WERI-Rb-1 (cell line): ENCODE results near the gene MECP2.

Experiments
- DNase-seq: peaks from one replicate; pipeline ENCODE4 v3.0.0-alpha.2; 2020
- H3K27ac ChIP-seq: fragments of 250-450 bp; sonication (Bioruptor Pico); 2 replicates; pipeline ENCODE4 v1.5.1; 2020; ENCODE audit warnings: mild to moderate bottlenecking, moderate library complexity
- H3K27me3 ChIP-seq: fragments of 250-450 bp; sonication (Bioruptor Pico); 2 replicates; pipeline ENCODE4 v1.5.1; 2021; ENCODE audit warnings: mild to moderate bottlenecking, low read depth, moderate library complexity; ENCODE audit not compliant: insufficient read depth, severe bottlenecking
- H3K36me3 ChIP-seq: fragments of 250-450 bp; sonication (Bioruptor Pico); 2 replicates; pipeline ENCODE4 v1.5.1; 2020; ENCODE audit warnings: mild to moderate bottlenecking, moderate library complexity
- H3K4me3 ChIP-seq: 2 replicates; pipeline ENCODE4 v1.5.1; 2011; ENCODE audit warnings: low read depth, mild to moderate bottlenecking, control low read depth, low read length
- H3K9me3 ChIP-seq: fragments of 250-450 bp; sonication (Bioruptor Pico); 2 replicates; pipeline ENCODE4 v1.5.1; 2021; ENCODE audit warnings: mild to moderate bottlenecking, moderate library complexity; ENCODE audit not compliant: severe bottlenecking
- TF ChIP-seq, protein P1 (sequence below): IDR thresholded peaks from 2 replicates; pipeline ENCODE4 v1.5.1; 2011; ENCODE audit warnings: low read depth, mild to moderate bottlenecking, control low read depth, inconsistent platforms, low read length

The MECP2 gene

GRCh38 chrX:154064637-154065435 lies 32.7 kb downstream of the MECP2 start:
- DNase-seq: no peak
- TF ChIP-seq, protein P1, sequence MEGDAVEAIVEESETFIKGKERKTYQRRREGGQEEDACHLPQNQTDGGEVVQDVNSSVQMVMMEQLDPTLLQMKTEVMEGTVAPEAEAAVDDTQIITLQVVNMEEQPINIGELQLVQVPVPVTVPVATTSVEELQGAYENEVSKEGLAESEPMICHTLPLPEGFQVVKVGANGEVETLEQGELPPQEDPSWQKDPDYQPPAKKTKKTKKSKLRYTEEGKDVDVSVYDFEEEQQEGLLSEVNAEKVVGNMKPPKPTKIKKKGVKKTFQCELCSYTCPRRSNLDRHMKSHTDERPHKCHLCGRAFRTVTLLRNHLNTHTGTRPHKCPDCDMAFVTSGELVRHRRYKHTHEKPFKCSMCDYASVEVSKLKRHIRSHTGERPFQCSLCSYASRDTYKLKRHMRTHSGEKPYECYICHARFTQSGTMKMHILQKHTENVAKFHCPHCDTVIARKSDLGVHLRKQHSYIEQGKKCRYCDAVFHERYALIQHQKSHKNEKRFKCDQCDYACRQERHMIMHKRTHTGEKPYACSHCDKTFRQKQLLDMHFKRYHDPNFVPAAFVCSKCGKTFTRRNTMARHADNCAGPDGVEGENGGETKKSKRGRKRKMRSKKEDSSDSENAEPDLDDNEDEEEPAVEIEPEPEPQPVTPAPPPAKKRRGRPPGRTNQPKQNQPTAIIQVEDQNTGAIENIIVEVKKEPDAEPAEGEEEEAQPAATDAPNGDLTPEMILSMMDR: no peak
- H3K9me3 ChIP-seq: no peaks in the 10 kb centered on the region
- peak overlapping the region; percentile 76; the same call in 1 of the 2 replicates for H3K27ac ChIP-seq
- no peak overlapping the region for H3K4me3 ChIP-seq
- peaks cover 9% of the 10 kb centered on the region for H3K36me3 ChIP-seq
- H3K27me3 ChIP-seq: no peaks in the 10 kb centered on the region

- H3K36me3 ChIP-seq: peaks cover 17% of the 10 kb centered on the region
- DNase-seq: peak; percentile 36
- H3K27ac ChIP-seq: peak overlapping the region; percentile 76
- TF ChIP-seq, protein P1: no peak
- H3K9me3 ChIP-seq: no peaks in the 10 kb centered on the region
- H3K27me3 ChIP-seq: no peaks in the 10 kb centered on the region
- H3K4me3 ChIP-seq: no peak overlapping the region
Measured at GRCh38 chrX:154063234-154063633, 34.3 kb downstream of the MECP2 start.

GRCh38 chrX:154061801-154062200 lies 35.7 kb downstream of the MECP2 start:
- no peak overlapping the region for H3K27ac ChIP-seq
- DNase-seq: no peak
- no peak overlapping the region for H3K4me3 ChIP-seq
- no peaks in the 10 kb centered on the region for H3K9me3 ChIP-seq
- no peaks in the 10 kb centered on the region for H3K27me3 ChIP-seq
- TF ChIP-seq, protein P1: no peak
- H3K36me3 ChIP-seq: peaks cover 27% of the 10 kb centered on the region

GRCh38 chrX:154059729-154060245 lies 37.7 kb downstream of the MECP2 start:
- Histone ChIP-seq H3K27ac (no peak overlapping the region), H3K36me3 (peaks cover 36% of the 10 kb centered on the region), H3K4me3 (no peak overlapping the region), H3K9me3 (no peaks in the 10 kb centered on the region), H3K27me3 (no peaks in the 10 kb centered on the region)
- TF ChIP-seq, protein P1: no peak
- no peak for DNase-seq

- H3K36me3 ChIP-seq: peaks cover 36% of the 10 kb centered on the region
- H3K9me3 ChIP-seq: no peaks in the 10 kb centered on the region
- no peak for DNase-seq
- TF ChIP-seq, protein P1: no peak
- no peaks in the 10 kb centered on the region for H3K27me3 ChIP-seq
- H3K27ac ChIP-seq: no peak overlapping the region
- no peak overlapping the region for H3K4me3 ChIP-seq
Measured at GRCh38 chrX:154059231-154059630, 38.3 kb downstream of the MECP2 start.
